A549 (cell line): ENCODE measurements around the gene FGD4. TPM values are rescaled to one million over a fixed set of nuclear protein-coding genes. Genes with fewer than 3 reads are reported as not detected.
A peak's percentile ranks its signal among the peaks of the same experiment; 100 is the strongest.

ENCODE experiments used
- ATAC-seq, 2 experiments: fragments of 200-7000 bp in 1 of 2; fragments of >200 bp in 1 of 2; cut with Nextera tagmentation in 1 of 2; cut with Tn5 transposase in 1 of 2; 3 replicates each; pipeline versions ENCODE4 v1.8.0 to v1.9.1; 2018 to 2020; ENCODE audit warnings: mild to moderate bottlenecking in 1 of 2, moderate library complexity in 1 of 2
- CTCF ChIA-PET: fragments of 300-600 bp; sonication (Branson Sonifier 250); formaldehyde crosslinking; extraction: SDS; loops from one replicate; lab custom pipeline; 2021; ENCODE audit warnings: antibody characterized with exemption, inconsistent platforms; lab: Yijun Ruan, JAX
- POLR2A ChIA-PET: fragments of 350-600 bp; formaldehyde crosslinking; extraction: SDS; loops from one replicate; lab custom pipeline; 2021; ENCODE audit warnings: antibody characterized with exemption, inconsistent platforms; lab: Yijun Ruan, JAX
- DNase-seq, 2 experiments: peaks; one replicate each; pipeline versions ENCODE4 v3.0.0 to v3.0.0-alpha.2; 2011 to 2016; ENCODE audit warnings: low read depth in 1 of 2, low spot score in 1 of 2
- FAIRE-seq: peaks from 2 replicates; lab custom pipeline; 2011; peaks lifted over from hg19 to GRCh38; lab: Jason Lieb, UNC
- H3K27ac ChIP-seq, 2 experiments: fragments of >200 bp; sonication (Bioruptor Twin); formaldehyde crosslinking; 3 replicates each; pipeline ENCODE4 v1.5.1; 2016 to 2017
- H3K4me1 ChIP-seq: fragments of >200 bp; sonication (Bioruptor Twin); formaldehyde crosslinking; 3 replicates; pipeline ENCODE4 v1.6.1; 2016
- H3K4me2 ChIP-seq: fragments of >200 bp; sonication (Bioruptor Twin); formaldehyde crosslinking; 3 replicates; pipeline ENCODE4 v1.6.1; 2016
- H3K4me3 ChIP-seq: fragments of >200 bp; sonication (Bioruptor Twin); formaldehyde crosslinking; 3 replicates; pipeline ENCODE4 v1.5.1; 2016
- H3K9me3 ChIP-seq: fragments of >200 bp; sonication (Bioruptor Twin); formaldehyde crosslinking; 3 replicates; pipeline ENCODE4 v1.6.1; 2016
- BHLHE40 ChIP-seq: IDR thresholded peaks from 2 replicates; pipeline ENCODE4 v1.6.1; 2012; ENCODE audit warnings: low read depth, low read length, inconsistent platforms
- CBX8 ChIP-seq: fragments of 200-600 bp; sonication (generic); IDR thresholded peaks from 2 replicates; pipeline ENCODE4 v1.6.1; 2016
- CHD4 ChIP-seq: fragments of 200-600 bp; sonication (generic); IDR thresholded peaks from 2 replicates; pipeline ENCODE4 v1.6.1; 2016; ENCODE audit warnings: antibody characterized with exemption, mild to moderate bottlenecking, borderline replicate concordance
- EHF ChIP-seq: fragments of 250-450 bp; sonication (Bioruptor Pico); IDR thresholded peaks from 2 replicates; pipeline ENCODE4 v1.5.0; 2020; ENCODE audit warnings: mild to moderate bottlenecking
- EHMT2 ChIP-seq: fragments of 200-600 bp; sonication (generic); IDR thresholded peaks from 2 replicates; pipeline ENCODE4 v1.6.1; 2016; ENCODE audit warnings: antibody characterized with exemption, low read depth, mild to moderate bottlenecking, moderate library complexity
- HDAC2 ChIP-seq: fragments of 200-600 bp; sonication (generic); IDR thresholded peaks from 2 replicates; pipeline ENCODE4 v1.6.1; 2016
- HOXA7 ChIP-seq: fragments of 250-450 bp; sonication (Bioruptor Pico); IDR thresholded peaks from 2 replicates; pipeline ENCODE4 v1.5.0; 2020; ENCODE audit warnings: mild to moderate bottlenecking, moderate library complexity
- KDM5A ChIP-seq: fragments of 200-600 bp; sonication (generic); IDR thresholded peaks from 2 replicates; pipeline ENCODE4 v1.6.1; 2016; ENCODE audit warnings: antibody characterized with exemption, mild to moderate bottlenecking
- MAFK ChIP-seq: fragments of 450-650 bp; IDR thresholded peaks from 2 replicates; pipeline ENCODE4 v1.6.1; 2014; ENCODE audit not compliant: partially characterized antibody
- NFE2L2 ChIP-seq: fragments of 150-350 bp; conservative IDR thresholded peaks from 2 replicates; pipeline ENCODE4 v1.6.1; 2014; ENCODE audit warnings: low read length
- NPAS2 ChIP-seq: fragments of 250-450 bp; sonication (Bioruptor Pico); IDR thresholded peaks from 2 replicates; pipeline ENCODE4 v1.8.0; 2022; ENCODE audit warnings: mild to moderate bottlenecking, moderate library complexity, borderline replicate concordance
- NR3C1 ChIP-seq: fragments of >200 bp; sonication (Bioruptor Twin); formaldehyde crosslinking; IDR thresholded peaks from 3 replicates; pipeline ENCODE4 v1.6.1; 2017
- PHF8 ChIP-seq: fragments of 200-600 bp; sonication (generic); IDR thresholded peaks from 2 replicates; pipeline ENCODE4 v1.6.1; 2016; ENCODE audit warnings: low read depth, mild to moderate bottlenecking, antibody characterized with exemption, moderate library complexity, borderline replicate concordance
- POLR2A ChIP-seq: IDR thresholded peaks from 2 replicates; pipeline ENCODE4 v1.6.1; 2012; ENCODE audit warnings: mild to moderate bottlenecking, low read length
- POLR2AphosphoS2 ChIP-seq: conservative IDR thresholded peaks from 2 replicates; pipeline ENCODE4 v1.6.1; 2012; ENCODE audit warnings: low read length, improper control_type of control experiment, inconsistent platforms
- RAD21 ChIP-seq, 2 experiments: fragments of >200 bp in 1 of 2; sonication (Bioruptor Twin) in 1 of 2; formaldehyde crosslinking in 1 of 2; IDR thresholded peaks in 1 of 2; conservative IDR thresholded peaks in 1 of 2; 2 replicates in 1 of 2; 3 replicates in 1 of 2; pipeline ENCODE4 v1.6.1; 2012 to 2018; ENCODE audit warnings: inconsistent platforms in 1 of 2
- RARB ChIP-seq: fragments of 250-450 bp; sonication (Bioruptor Pico); IDR thresholded peaks from 2 replicates; pipeline ENCODE4 v1.8.0; 2021; ENCODE audit warnings: mild to moderate bottlenecking, moderate library complexity
- RFX5 ChIP-seq: fragments of 450-650 bp; IDR thresholded peaks from 2 replicates; pipeline ENCODE4 v1.7.1; 2014; ENCODE audit warnings: antibody characterized with exemption, mild to moderate bottlenecking, moderate library complexity
- RNF2 ChIP-seq: fragments of 200-600 bp; sonication (generic); IDR thresholded peaks from 2 replicates; pipeline ENCODE4 v1.6.1; 2016; ENCODE audit warnings: low read depth, mild to moderate bottlenecking, antibody characterized with exemption, moderate library complexity, borderline replicate concordance
- SMC3 ChIP-seq: fragments of >200 bp; sonication (Bioruptor Twin); formaldehyde crosslinking; IDR thresholded peaks from 3 replicates; pipeline ENCODE4 v1.6.1; 2018; ENCODE audit warnings: inconsistent platforms
- SREBF2 ChIP-seq: fragments of 450-650 bp; IDR thresholded peaks from 2 replicates; pipeline ENCODE4 v1.6.1; 2014; ENCODE audit warnings: mild to moderate bottlenecking, moderate library complexity
- TFCP2L1 ChIP-seq: fragments of 250-450 bp; sonication (Bioruptor Pico); IDR thresholded peaks from 2 replicates; pipeline ENCODE4 v1.5.0; 2021; ENCODE audit warnings: mild to moderate bottlenecking
- ZFP36 ChIP-seq: fragments of 450-650 bp; IDR thresholded peaks from 2 replicates; pipeline ENCODE4 v1.6.1; 2014; ENCODE audit warnings: borderline replicate concordance; ENCODE audit not compliant: partially characterized antibody
- ZNF302 ChIP-seq: fragments of 250-450 bp; sonication (Bioruptor Pico); IDR thresholded peaks from 2 replicates; pipeline ENCODE4 v1.9.0; 2021; ENCODE audit warnings: inconsistent platforms, mild to moderate bottlenecking, moderate library complexity
- WGBS: methylation state at CpG from one replicate; pipeline ENCODE4 v1.1.6; 2017; ENCODE audit errors: missing lambda C conversion rate; 5-methylcytosine and 5-hydroxymethylcytosine counted together
- polyA plus RNA-seq, 4 experiments: library from polyadenylated mRNA; depleted of rRNA in 3 of 4; stranded (reverse); fragments of >200 nt; fragmentation: RNase III in 1 of 4; extraction: RNeasy Plus Mini Kit Qiagen cat#74134 plus additional on column Dnase treatment in 1 of 4; gene quantifications; 2 replicates in 3 of 4; 3 replicates in 1 of 4; pipeline ENCODE4 v1.2.3, GENCODE V29; 2011 to 2017
- TF ChIP-seq, protein P1 (sequence below): fragments of >200 bp; sonication (Bioruptor Twin); formaldehyde crosslinking; IDR thresholded peaks from 2 replicates; pipeline ENCODE4 v1.6.1; 2016
- TF ChIP-seq, protein P2 (sequence below): IDR thresholded peaks from 2 replicates; pipeline ENCODE4 v1.6.1; 2012; ENCODE audit warnings: low read depth, borderline replicate concordance
- TF ChIP-seq, protein P3 (sequence below): fragments of 150-350 bp; IDR thresholded peaks from 2 replicates; pipeline ENCODE4 v1.6.1; 2014; ENCODE audit warnings: low read depth, mild to moderate bottlenecking, low read length
- TF ChIP-seq, protein P4 (sequence below): fragments of >200 bp; sonication (Bioruptor Twin); formaldehyde crosslinking; IDR thresholded peaks from 3 replicates; pipeline ENCODE4 v1.6.1; 2016
- TF ChIP-seq, protein P5 (sequence below): fragments of 450-650 bp; IDR thresholded peaks from 2 replicates; pipeline ENCODE4 v1.6.1; 2014; ENCODE audit warnings: antibody characterized with exemption

The FGD4 gene
- polyA plus RNA-seq, 2 of the 4 experiments (the other 2 are of a cell fraction): 2.2 to 6.0 TPM

DNA sequence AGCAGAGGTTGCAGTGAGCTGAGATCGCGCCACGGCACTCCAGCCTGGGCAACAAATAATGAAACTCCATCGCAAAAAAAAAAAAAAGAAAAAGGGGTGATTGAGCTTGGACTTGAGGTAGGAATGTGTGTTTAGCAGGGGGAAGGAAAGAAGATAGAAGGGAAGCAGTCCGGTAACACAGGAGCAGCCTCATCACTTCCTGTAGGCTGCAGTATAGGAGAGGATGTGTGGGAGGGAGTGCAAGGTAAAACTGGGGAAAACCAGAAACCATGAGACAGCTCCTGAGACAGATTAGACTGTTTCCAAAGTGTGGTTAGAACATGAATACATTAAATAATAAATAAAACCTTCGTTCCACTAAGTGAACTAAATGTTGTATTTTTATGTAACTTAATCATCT lies 49.2 kb downstream of the FGD4 start:
- no peak overlapping the region for H3K4me2 ChIP-seq
- FAIRE-seq (no peak), ATAC-seq (no peak), DNase-seq (no peak)
- H3K9me3 ChIP-seq: no peaks in the 10 kb centered on the region
- 87% methylated on average over 6 of the region's 6 CpGs for WGBS
- ChIA-PET POLR2A (no interaction called here), CTCF (interaction anchor here (1.1 to 1.8 kb wide), 2 partner anchors 9 to 224 kb away, joined by 3 to 9 read pairs; no protein-coding TSS in a partner anchor)
- no peak overlapping the region for H3K4me3 ChIP-seq
- TF ChIP-seq, protein P1, sequence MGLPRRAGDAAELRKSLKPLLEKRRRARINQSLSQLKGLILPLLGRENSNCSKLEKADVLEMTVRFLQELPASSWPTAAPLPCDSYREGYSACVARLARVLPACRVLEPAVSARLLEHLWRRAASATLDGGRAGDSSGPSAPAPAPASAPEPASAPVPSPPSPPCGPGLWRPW: no peak
- TF ChIP-seq EHF (CRISPR knock-in tag): no peak
- no peak for TF ChIP-seq NFE2L2
- TF ChIP-seq BHLHE40: no peak
- TF ChIP-seq RAD21 (conservative IDR thresholded peaks at IDR 0.05 in 1 of 2, IDR thresholded peaks at IDR 0.05 in 1 of 2): no peak
- no peak for TF ChIP-seq HDAC2
- TF ChIP-seq SREBF2: no peak
- no peak for TF ChIP-seq RNF2
- TF ChIP-seq NPAS2 (CRISPR knock-in tag): no peak
- no peak for TF ChIP-seq EHMT2
- TF ChIP-seq ZNF302 (CRISPR knock-in tag): no peak
- TF ChIP-seq, protein P2, sequence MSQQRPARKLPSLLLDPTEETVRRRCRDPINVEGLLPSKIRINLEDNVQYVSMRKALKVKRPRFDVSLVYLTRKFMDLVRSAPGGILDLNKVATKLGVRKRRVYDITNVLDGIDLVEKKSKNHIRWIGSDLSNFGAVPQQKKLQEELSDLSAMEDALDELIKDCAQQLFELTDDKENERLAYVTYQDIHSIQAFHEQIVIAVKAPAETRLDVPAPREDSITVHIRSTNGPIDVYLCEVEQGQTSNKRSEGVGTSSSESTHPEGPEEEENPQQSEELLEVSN: no peak
- no peak for TF ChIP-seq TFCP2L1
- no peak for TF ChIP-seq NR3C1
- no peak for TF ChIP-seq MAFK
- no peak for TF ChIP-seq KDM5A
- peaks cover 68% of the 10 kb centered on the region for H3K4me1 ChIP-seq
- H3K27ac ChIP-seq: peak overlapping the region in 1 of 2 experiments; percentile 37; a peak in 1 of 6 replicates

DNA sequence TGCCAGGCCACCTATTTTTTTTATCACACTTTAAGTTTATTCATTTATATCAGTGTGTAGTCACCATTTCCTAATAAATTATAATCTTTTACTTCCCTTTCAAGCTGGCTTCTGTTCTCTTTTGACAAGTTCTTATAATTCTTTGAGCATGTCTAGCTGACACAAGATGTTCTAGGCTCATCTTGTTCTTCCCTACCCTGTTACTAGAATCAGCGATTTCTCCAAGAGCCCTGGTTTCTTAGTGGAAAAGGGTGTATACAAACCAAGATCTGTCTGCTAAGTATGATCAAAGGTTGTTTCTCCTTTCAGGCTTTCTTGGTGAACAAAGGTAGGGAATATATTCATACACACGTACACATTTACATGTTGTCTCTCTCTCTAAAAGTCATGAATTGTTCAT lies 51.0 kb downstream of the FGD4 start:
- ChIA-PET CTCF (interaction anchor here (1.5 kb wide), 1 partner anchor 207 kb away, joined by 3 read pairs; no protein-coding TSS in a partner anchor), POLR2A (no interaction called here)
- H3K4me2 ChIP-seq: no peak overlapping the region; the same call in 2 of the 3 replicates
- H3K4me1 ChIP-seq: peaks cover 66% of the 10 kb centered on the region
- ATAC-seq (no peak), FAIRE-seq (no peak), DNase-seq (no peak)
- H3K9me3 ChIP-seq: no peaks in the 10 kb centered on the region
- no peak for TF ChIP-seq RARB (CRISPR knock-in tag)
- H3K27ac ChIP-seq: peak overlapping the region; percentile 3 to 55; a peak in 2 of 6 replicates
- WGBS: 67% methylated on average over 2 of the region's 2 CpGs
- H3K4me3 ChIP-seq: no peak overlapping the region

DNA sequence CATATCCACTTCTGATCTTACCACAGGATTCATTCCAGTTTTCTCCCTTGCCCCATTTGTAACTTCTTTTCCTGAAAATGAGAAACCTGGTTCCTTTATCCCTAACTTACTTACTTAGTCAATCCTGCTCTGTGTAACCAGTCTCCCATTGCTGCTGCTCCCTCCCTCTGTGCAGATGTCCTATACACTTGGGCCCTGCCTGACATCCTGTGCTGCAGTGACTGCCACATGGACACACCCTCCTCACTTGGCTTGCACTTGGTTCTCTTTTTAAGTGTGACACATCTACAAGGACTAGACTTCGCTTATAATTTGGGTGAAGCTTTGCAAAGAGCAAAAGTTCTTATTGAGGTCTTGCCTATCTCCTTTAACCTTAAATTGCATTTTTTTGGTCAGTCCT lies 51.4 kb downstream of the FGD4 start:
- no peak for FAIRE-seq
- CTCF ChIA-PET: interaction anchor here (0.8 to 1.5 kb wide), 2 partner anchors 51 to 206 kb away, joined by 3 read pairs; no protein-coding TSS in a partner anchor
- no peak; a peak in 1 of 6 replicates for ATAC-seq

DNA sequence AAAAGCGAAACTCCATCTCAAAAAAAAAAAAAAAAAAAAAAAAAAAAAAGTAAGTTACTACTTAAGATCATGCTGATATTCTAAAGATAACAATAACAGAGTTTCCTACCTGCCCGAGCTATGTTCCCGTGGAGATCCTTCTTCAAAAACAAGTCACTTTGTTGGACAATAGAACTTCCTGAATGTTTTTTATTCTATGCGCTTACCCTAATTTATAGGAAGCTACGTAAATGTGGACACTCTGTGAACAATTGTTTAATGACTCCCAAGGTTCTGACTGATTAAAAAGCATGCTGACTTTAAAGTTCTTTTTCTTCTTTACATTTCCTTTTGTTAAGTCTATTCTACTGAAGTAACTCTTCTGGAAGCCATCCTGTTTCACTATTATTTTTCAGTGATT lies 52.5 kb downstream of the FGD4 start:
- Histone ChIP-seq H3K4me2 (no peak overlapping the region), H3K27ac (peak overlapping the region in 1 of 2 experiments; percentile 55; a peak in 1 of 6 replicates), H3K4me3 (no peak overlapping the region), H3K4me1 (peaks cover 61% of the 10 kb centered on the region), H3K9me3 (no peaks in the 10 kb centered on the region)
- DNase-seq: no peak
- WGBS: 94% methylated on average over 5 of the region's 5 CpGs
- no peak for ATAC-seq
- ChIA-PET POLR2A (interaction anchor here (0.6 kb wide), 1 partner anchor 15 kb away, joined by 5 read pairs; no protein-coding TSS in a partner anchor), CTCF (interaction anchor here (1.1 to 2.3 kb wide), 4 partner anchors 15 to 220 kb away, joined by 3 to 6 read pairs (median 5); no protein-coding TSS in a partner anchor)
- FAIRE-seq: no peak
- TF ChIP-seq HOXA7 (no peak), CHD4 (no peak), NR3C1 (no peak), MAFK (no peak), SMC3 (no peak), NPAS2 (CRISPR knock-in tag) (no peak), CBX8 (no peak)
- TF ChIP-seq, protein P3, sequence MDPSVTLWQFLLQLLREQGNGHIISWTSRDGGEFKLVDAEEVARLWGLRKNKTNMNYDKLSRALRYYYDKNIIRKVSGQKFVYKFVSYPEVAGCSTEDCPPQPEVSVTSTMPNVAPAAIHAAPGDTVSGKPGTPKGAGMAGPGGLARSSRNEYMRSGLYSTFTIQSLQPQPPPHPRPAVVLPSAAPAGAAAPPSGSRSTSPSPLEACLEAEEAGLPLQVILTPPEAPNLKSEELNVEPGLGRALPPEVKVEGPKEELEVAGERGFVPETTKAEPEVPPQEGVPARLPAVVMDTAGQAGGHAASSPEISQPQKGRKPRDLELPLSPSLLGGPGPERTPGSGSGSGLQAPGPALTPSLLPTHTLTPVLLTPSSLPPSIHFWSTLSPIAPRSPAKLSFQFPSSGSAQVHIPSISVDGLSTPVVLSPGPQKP: no peak
- TF ChIP-seq, protein P4, sequence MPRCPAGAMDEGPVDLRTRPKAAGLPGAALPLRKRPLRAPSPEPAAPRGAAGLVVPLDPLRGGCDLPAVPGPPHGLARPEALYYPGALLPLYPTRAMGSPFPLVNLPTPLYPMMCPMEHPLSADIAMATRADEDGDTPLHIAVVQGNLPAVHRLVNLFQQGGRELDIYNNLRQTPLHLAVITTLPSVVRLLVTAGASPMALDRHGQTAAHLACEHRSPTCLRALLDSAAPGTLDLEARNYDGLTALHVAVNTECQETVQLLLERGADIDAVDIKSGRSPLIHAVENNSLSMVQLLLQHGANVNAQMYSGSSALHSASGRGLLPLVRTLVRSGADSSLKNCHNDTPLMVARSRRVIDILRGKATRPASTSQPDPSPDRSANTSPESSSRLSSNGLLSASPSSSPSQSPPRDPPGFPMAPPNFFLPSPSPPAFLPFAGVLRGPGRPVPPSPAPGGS: no peak
- TF ChIP-seq, protein P5, sequence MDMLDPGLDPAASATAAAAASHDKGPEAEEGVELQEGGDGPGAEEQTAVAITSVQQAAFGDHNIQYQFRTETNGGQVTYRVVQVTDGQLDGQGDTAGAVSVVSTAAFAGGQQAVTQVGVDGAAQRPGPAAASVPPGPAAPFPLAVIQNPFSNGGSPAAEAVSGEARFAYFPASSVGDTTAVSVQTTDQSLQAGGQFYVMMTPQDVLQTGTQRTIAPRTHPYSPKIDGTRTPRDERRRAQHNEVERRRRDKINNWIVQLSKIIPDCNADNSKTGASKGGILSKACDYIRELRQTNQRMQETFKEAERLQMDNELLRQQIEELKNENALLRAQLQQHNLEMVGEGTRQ: no peak

More for the DNA sequence above, 51.4 kb downstream of the FGD4 start:
- peaks cover 63% of the 10 kb centered on the region for H3K4me1 ChIP-seq
- WGBS: 79% methylated on average over 1 of the region's 1 CpG
- H3K4me3 ChIP-seq: no peak overlapping the region
- TF ChIP-seq RFX5: no peak
- no peak for TF ChIP-seq NR3C1
- no peak for TF ChIP-seq POLR2A
- TF ChIP-seq ZFP36: no peak
- no peak for TF ChIP-seq PHF8
- no peak for TF ChIP-seq POLR2AphosphoS2
- TF ChIP-seq HDAC2: no peak
- H3K4me2 ChIP-seq: no peak overlapping the region; the same call in 2 of the 3 replicates
- no peaks in the 10 kb centered on the region for H3K9me3 ChIP-seq
- no peak for DNase-seq
- POLR2A ChIA-PET: no interaction called here
- H3K27ac ChIP-seq: peak overlapping the region; percentile 3 to 55; a peak in 2 of 6 replicates
